GM06990 (cell line): Measurements from ENCODE around the gene PSMB8.
"Not testable (repeated sequence)": the region's sequence is repeated elsewhere in the genome, so short reads cannot be mapped to it uniquely, and the experiment has no call there.

ENCODE experiments used
- DNase-seq: peaks from one replicate; pipeline ENCODE4 v3.0.0-alpha.2; 2011; ENCODE audit not compliant: insufficient read length; ENCODE audit errors: extremely low read depth
- H3K27me3 ChIP-seq: replicated peaks from 2 replicates; pipeline ENCODE4 v1.6.0; 2011; ENCODE audit warnings: low read length; ENCODE audit not compliant: control insufficient read depth, insufficient read depth
- H3K36me3 ChIP-seq: 2 replicates; pipeline ENCODE4 v1.5.1; 2011; ENCODE audit warnings: low read length; ENCODE audit not compliant: control insufficient read depth, insufficient read depth
- H3K4me3 ChIP-seq: replicated peaks from 2 replicates; pipeline ENCODE4 v1.5.1; 2011; ENCODE audit warnings: low read depth, mild to moderate bottlenecking, control low read depth, low read length
- TF ChIP-seq, protein P1 (sequence below): IDR thresholded peaks from 2 replicates; pipeline ENCODE4 v1.5.1; 2011; ENCODE audit warnings: low read length, control low read depth, mild to moderate bottlenecking, inconsistent platforms; ENCODE audit not compliant: insufficient read depth, poor library complexity, severe bottlenecking

Gene PSMB8

GRCh38 chr6:32876603-32877002 lies 32.8 kb upstream of the PSMB8 start:
- DNase-seq: no peak
- Histone ChIP-seq H3K36me3 (no peaks in the 10 kb centered on the region), H3K4me3 (no peak overlapping the region), H3K27me3 (no peaks in the 10 kb centered on the region)
- TF ChIP-seq, protein P1, sequence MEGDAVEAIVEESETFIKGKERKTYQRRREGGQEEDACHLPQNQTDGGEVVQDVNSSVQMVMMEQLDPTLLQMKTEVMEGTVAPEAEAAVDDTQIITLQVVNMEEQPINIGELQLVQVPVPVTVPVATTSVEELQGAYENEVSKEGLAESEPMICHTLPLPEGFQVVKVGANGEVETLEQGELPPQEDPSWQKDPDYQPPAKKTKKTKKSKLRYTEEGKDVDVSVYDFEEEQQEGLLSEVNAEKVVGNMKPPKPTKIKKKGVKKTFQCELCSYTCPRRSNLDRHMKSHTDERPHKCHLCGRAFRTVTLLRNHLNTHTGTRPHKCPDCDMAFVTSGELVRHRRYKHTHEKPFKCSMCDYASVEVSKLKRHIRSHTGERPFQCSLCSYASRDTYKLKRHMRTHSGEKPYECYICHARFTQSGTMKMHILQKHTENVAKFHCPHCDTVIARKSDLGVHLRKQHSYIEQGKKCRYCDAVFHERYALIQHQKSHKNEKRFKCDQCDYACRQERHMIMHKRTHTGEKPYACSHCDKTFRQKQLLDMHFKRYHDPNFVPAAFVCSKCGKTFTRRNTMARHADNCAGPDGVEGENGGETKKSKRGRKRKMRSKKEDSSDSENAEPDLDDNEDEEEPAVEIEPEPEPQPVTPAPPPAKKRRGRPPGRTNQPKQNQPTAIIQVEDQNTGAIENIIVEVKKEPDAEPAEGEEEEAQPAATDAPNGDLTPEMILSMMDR: no peak

DNA sequence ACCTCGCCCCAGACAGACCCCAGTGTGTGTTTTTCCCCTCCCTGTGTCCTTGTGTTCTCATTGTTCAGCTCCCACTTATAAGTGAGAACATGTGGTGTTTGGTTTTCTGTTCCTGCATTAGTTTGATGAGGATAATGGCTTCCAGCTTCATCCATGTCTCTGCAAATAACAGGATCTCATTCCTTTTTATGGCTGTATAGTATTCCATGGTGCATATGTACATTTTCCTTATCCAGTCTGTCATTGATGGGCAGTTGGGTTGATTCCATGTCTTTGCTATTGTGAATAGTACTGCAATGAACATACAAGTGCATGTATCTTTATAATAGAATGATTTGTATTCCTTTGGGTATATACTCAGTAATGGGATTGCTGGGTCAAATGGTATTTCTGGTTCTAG lies 30.1 kb upstream of the PSMB8 start:
- H3K36me3 ChIP-seq, DNase-seq, H3K4me3 ChIP-seq, H3K27me3 ChIP-seq: not testable (repeated sequence)

DNA sequence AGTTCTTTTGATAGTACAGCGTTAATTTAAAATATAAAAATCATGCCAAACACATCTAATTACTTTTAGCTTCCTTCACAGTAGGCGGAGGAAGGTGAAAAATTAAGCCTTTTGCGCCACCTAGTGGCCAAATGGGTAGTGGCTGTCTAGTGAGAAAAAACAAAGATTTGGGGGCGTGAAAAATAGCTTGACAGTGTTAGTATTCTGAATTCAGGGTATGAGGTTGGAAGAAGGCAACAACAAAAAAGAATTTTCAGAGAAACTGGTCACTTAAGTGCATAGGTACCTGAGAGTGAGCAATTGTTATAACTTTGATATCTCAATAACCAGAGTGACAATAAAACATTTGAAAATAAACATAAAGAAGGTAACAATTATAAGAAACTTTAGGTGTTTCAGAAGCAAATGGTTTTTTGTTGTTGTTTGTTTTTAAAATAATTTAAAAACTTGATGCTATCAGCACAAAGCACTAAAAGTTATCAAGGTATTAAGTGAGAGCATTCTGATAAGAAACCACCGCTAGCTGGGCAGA lies 24.5 kb upstream of the PSMB8 start:
- TF ChIP-seq, protein P1: peak; percentile 79
- Histone ChIP-seq H3K27me3 (no peaks in the 10 kb centered on the region), H3K4me3 (no peak overlapping the region), H3K36me3 (no peaks in the 10 kb centered on the region)
- no peak for DNase-seq

GRCh38 chr6:32867554-32868256 lies 23.9 kb upstream of the PSMB8 start:
- no peaks in the 10 kb centered on the region for H3K36me3 ChIP-seq
- TF ChIP-seq, protein P1: no peak
- H3K4me3 ChIP-seq: no peak overlapping the region
- peak; percentile 52 for DNase-seq
- no peaks in the 10 kb centered on the region for H3K27me3 ChIP-seq

- no peak for DNase-seq
Measured at GRCh38 chr6:32867022-32867477, 23.2 kb upstream of the PSMB8 start.

More at GRCh38 chr6:32867022-32867477, 23.2 kb upstream of the PSMB8 start:
- H3K27me3 ChIP-seq: no peaks in the 10 kb centered on the region
- H3K4me3 ChIP-seq: peak overlapping the region; percentile 13; the same call in 1 of the 2 replicates
- TF ChIP-seq, protein P1: no peak
- H3K36me3 ChIP-seq: no peaks in the 10 kb centered on the region; the same call in 1 of the 2 replicates
